Fibroblast of skin of right biceps (primary cell): ENCODE measurements around the gene EVI2B.
"Not testable (repeated sequence)": the region's sequence is repeated elsewhere in the genome, so short reads cannot be mapped to it uniquely, and the experiment has no call there.

Experiments
- DNase-seq: peaks from one replicate; pipeline ENCODE4 v3.0.0-alpha.2; 2013

EVI2B gene

DNA sequence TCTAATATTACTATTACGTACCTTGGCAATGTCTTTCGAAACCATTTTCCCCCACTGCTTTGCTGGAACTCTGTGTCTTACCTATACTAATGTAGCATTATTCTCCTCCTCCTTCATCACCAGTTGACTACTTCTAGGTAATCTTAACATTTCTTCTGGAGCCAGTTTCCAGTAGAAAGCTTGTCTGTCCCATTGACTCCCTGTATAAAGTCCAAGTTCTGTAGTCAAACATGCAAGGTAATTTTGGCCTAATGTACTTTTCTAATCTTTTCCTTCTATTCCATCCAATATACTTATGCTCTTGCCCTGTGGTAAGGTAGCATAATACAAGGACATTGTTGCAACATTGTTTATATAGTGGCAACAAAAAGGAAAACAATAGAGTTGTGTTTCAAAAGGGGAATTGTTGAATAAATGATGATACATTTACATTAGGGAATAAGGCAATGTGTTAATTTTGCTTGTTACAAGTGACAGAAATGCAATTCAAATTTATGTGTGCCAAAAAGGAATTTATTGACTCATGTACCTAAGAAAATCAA is 44.7 kb downstream of the EVI2B start:
- DNase-seq: no peak

DNA sequence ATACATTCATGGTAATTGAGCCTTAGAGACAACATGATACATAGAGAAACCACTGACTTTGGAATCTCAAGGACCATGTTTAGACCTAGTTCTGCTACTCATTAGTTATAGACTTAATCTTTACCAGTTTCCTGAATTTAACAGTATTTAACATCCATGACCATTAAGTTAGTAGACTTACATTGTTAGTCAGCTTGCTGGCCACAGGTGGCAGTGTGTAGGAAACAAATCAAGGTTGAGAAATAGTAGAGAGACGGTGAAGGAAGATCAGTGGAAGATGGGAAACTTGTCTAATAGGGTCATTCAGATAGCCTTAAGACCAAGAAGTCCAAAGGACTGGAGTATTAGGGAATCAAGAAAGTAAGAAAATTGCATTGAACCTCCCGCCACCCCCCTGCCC is 47.8 kb downstream of the EVI2B start:
- no peak for DNase-seq

DNA sequence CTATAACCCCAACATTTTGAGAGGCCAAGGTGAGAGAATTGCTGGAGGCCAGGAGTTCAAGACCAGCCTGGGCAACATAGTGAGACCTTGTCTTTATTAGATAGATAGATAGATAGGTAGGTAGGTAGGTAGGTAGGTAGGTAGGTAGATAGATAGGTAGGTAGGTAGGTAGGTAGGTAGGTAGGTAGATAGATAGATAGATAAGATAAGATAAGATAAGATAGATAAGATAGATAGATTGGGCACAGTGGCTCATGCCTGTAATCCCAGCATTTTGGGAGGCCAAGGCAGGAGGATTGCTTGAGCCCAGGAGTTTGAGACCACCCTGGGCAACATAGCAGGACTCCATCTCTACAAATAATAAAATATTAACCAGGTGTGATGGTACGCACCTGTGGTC is 50.9 kb downstream of the EVI2B start:
- not testable (repeated sequence) for DNase-seq

DNA sequence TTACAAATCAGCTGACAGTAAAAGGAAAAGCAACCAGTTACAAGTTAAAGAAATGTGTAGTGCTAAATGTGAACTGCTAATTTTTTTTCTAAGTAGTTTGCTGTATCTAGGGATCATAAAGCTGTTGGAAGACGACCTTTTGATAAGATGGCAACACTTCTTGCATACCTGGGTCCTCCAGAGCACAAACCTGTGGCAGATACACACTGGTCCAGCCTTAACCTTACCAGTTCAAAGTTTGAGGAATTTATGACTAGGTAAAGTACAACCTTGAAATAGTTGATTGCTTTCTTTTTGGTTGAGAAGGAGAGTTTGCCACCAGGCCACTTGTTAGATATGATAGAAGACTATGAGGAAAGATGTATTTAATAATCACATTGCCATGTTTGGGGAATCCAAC is 52.3 kb downstream of the EVI2B start:
- DNase-seq: no peak

DNA sequence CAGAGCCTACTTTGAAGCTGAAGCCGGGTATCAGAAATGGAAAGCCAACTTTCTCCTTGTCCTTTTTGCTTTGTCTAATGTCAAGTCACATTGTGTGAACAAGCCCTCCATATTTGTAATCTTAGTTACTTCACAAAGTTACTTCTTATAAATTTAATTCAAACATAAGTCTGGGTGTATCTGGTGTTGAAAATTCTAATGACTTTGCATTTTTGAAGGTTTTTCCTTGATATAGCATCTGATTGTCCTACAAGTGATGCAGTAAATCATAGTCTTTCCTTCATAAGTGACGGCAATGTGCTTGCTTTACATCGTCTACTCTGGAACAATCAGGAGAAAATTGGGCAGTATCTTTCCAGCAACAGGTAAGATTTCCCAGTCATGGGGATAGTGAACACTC is 53.7 kb downstream of the EVI2B start:
- DNase-seq: no peak

DNA sequence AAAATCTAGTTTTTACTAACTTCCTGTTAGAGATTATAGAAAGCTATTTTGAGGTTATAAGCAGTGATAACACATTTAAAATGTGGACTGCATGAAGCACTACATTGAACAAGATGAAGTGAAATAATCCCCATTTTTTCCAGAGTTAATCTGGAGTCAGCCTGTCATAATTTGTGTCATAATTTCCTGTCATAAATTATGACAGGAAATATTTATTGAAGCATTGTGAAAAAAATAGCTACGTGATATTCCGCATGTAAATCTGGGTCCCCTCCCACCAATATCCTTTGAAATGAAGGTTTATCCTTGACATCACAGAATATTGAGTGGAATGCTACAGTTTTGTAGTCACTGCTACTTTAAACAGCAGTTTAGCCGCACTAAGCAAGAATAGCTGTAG is 56.9 kb downstream of the EVI2B start:
- no peak for DNase-seq

DNA sequence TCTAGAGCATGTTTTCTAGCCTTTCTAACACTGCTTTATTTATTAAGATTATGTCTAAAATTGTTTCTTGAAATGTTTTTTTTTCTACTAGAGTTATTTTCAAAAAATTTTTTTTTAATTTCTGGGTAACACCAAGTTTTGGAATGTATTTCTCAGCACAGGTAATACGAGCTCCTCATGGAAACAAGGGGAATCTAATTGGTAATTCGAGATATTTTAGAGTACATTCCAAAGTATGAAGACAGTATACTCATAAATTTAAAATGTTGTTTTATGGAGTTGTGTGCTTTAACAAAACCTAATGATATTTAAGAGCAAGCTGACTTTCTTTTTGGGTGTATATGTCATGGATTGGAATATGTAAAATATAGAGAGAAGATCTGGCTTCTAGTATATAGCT is 59.2 kb downstream of the EVI2B start:
- no peak for DNase-seq
